ENCODE data around the gene STAB1. TPM values are rescaled to one million over a fixed set of nuclear protein-coding genes. Genes with fewer than 3 reads are reported as not detected.

STAB1 gene
- total and polyA plus RNA-seq, 8 donors = 8.2 to 140 (median 50.5) TPM

- intact Hi-C loops (cut with DNase I) = no loop called here
- DNase-seq = no peak
- no peak for ATAC-seq
- Histone ChIP-seq H3K9me3 (no peaks in the 10 kb centered on the region), H3K4me3 (no peak overlapping the region), H3K27me3 (no peaks in the 10 kb centered on the region), H3K27ac (no peak overlapping the region), H3K36me3 (peaks cover 0 to 27% (median 18%) of the 10 kb centered on the region in 3 donors), H3K4me1 (peaks cover 27 to 28% (median 28%) of the 10 kb centered on the region in 3 donors)
- no peak for FAIRE-seq
- no peak for TF ChIP-seq CTCF (IDR thresholded peaks at IDR 0.05)
- 96 to 97% methylated on average over 5 of the region's 5 CpGs for WGBS, 2 donors
Measured at GRCh38 chr3:52558436-52558835, 63.3 kb downstream of the STAB1 start.

GRCh38 chr3:52561028-52561747 is 66.0 kb downstream of the STAB1 start:
- ATAC-seq (no peak), DNase-seq (no peak), FAIRE-seq (no peak)
- H3K9me3 ChIP-seq = no peaks in the 10 kb centered on the region
- 75 to 78% methylated on average over 4 of the region's 4 CpGs for WGBS, 2 donors
- intact Hi-C loops (cut with DNase I) = no loop called here
- H3K27me3 ChIP-seq = no peaks in the 10 kb centered on the region
- no peak overlapping the region for H3K27ac ChIP-seq
- no peak for TF ChIP-seq CTCF (IDR thresholded peaks at IDR 0.05)
- no peak overlapping the region for H3K4me3 ChIP-seq
- peaks cover 0 to 33% (median 24%) of the 10 kb centered on the region in 3 donors for H3K36me3 ChIP-seq
- H3K4me1 ChIP-seq = peaks cover 6 to 8% (median 8%) of the 10 kb centered on the region in 3 donors

GRCh38 chr3:52563984-52564383 is 68.8 kb downstream of the STAB1 start:
- DNase-seq (no peak), ATAC-seq (no peak), FAIRE-seq (no peak)
- no peaks in the 10 kb centered on the region for H3K4me1 ChIP-seq
- TF ChIP-seq CTCF (IDR thresholded peaks at IDR 0.05) = no peak
- peaks cover 0 to 33% (median 17%) of the 10 kb centered on the region in 3 donors for H3K36me3 ChIP-seq
- H3K27ac ChIP-seq = no peak overlapping the region
- no peaks in the 10 kb centered on the region for H3K9me3 ChIP-seq
- no peak overlapping the region for H3K4me3 ChIP-seq
- intact Hi-C loops (cut with DNase I) = no loop called here
- WGBS, 2 donors = 94 to 96% methylated on average over 2 of the region's 2 CpGs
- no peaks in the 10 kb centered on the region for H3K27me3 ChIP-seq

- no peak overlapping the region for H3K27ac ChIP-seq
- no peaks in the 10 kb centered on the region for H3K9me3 ChIP-seq
- H3K4me3 ChIP-seq = no peak overlapping the region
- ATAC-seq (no peak), DNase-seq (no peak), FAIRE-seq (no peak)
- no peaks in the 10 kb centered on the region for H3K27me3 ChIP-seq
- intact Hi-C loops (cut with DNase I) = no loop called here
- TF ChIP-seq CTCF (IDR thresholded peaks at IDR 0.05) = no peak
- 95 to 97% methylated on average over 2 of the region's 2 CpGs for WGBS, 2 donors
- H3K36me3 ChIP-seq = peaks cover 0 to 9% (median 9%) of the 10 kb centered on the region in 3 donors
- H3K4me1 ChIP-seq = no peaks in the 10 kb centered on the region
Measured at GRCh38 chr3:52568069-52568468, 72.9 kb downstream of the STAB1 start.

- no peak for FAIRE-seq
- Histone ChIP-seq H3K4me1 (no peaks in the 10 kb centered on the region), H3K27me3 (no peaks in the 10 kb centered on the region), H3K4me3 (no peak overlapping the region), H3K9me3 (no peaks in the 10 kb centered on the region), H3K27ac (no peak overlapping the region), H3K36me3 (peaks cover 0 to 8% (median 0%) of the 10 kb centered on the region in 3 donors)
- ATAC-seq = no peak
- intact Hi-C loops (cut with DNase I) = no loop called here
- no peak for DNase-seq
- 95 to 98% methylated on average over 4 of the region's 4 CpGs for WGBS, 2 donors
- no peak for TF ChIP-seq CTCF (IDR thresholded peaks at IDR 0.05)
Measured at GRCh38 chr3:52570076-52570475, 74.9 kb downstream of the STAB1 start.
